Measurements from ENCODE around the gene CX3CR1.

DNA sequence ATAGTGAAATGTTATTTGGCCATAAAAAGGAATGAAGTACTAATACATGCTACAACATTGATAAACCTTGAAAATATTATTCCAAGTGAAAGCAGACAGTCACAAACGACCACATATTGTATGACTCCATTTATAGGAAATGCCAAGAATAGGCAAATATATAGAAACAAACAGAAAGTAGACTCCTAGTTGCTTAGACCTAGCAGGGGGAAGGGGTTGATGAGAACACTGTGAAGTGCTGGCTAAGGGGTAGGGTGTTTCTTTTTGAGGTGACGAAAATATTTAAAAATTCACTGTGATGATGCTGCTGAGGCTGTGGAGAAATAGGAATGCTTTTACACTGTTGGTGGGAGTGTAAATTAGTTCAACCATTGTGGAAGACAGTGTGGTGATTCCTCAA is 56.9 kb downstream of the CX3CR1 start:
- TF ChIP-seq SIN3A (IDR thresholded peaks at IDR 0.05; ENCODE audit: borderline replicate concordance, insufficient read depth, low read length) (no peak), TAF1 (IDR thresholded peaks at IDR 0.05; ENCODE audit: borderline replicate concordance, insufficient read depth, low read length) (no peak), POLR2AphosphoS5 (IDR thresholded peaks at IDR 0.05; ENCODE audit: low read depth, low read length) (no peak)
- TF ChIP-seq, protein P1, sequence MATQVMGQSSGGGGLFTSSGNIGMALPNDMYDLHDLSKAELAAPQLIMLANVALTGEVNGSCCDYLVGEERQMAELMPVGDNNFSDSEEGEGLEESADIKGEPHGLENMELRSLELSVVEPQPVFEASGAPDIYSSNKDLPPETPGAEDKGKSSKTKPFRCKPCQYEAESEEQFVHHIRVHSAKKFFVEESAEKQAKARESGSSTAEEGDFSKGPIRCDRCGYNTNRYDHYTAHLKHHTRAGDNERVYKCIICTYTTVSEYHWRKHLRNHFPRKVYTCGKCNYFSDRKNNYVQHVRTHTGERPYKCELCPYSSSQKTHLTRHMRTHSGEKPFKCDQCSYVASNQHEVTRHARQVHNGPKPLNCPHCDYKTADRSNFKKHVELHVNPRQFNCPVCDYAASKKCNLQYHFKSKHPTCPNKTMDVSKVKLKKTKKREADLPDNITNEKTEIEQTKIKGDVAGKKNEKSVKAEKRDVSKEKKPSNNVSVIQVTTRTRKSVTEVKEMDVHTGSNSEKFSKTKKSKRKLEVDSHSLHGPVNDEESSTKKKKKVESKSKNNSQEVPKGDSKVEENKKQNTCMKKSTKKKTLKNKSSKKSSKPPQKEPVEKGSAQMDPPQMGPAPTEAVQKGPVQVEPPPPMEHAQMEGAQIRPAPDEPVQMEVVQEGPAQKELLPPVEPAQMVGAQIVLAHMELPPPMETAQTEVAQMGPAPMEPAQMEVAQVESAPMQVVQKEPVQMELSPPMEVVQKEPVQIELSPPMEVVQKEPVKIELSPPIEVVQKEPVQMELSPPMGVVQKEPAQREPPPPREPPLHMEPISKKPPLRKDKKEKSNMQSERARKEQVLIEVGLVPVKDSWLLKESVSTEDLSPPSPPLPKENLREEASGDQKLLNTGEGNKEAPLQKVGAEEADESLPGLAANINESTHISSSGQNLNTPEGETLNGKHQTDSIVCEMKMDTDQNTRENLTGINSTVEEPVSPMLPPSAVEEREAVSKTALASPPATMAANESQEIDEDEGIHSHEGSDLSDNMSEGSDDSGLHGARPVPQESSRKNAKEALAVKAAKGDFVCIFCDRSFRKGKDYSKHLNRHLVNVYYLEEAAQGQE (IDR thresholded peaks at IDR 0.05; ENCODE audit: insufficient read depth in 1 of 2, low read depth in 2 of 2, low read length in 2 of 2), result no peak

Measured in PFSK-1 (cell line).